Measurements from ENCODE around the gene CYLD. TPM values are rescaled to one million over a fixed set of nuclear protein-coding genes. Genes with fewer than 3 reads are reported as not detected.

Gene CYLD
- total and polyA plus RNA-seq, 4 donors = 15.3 to 90.5 (median 26.0) TPM

DNA sequence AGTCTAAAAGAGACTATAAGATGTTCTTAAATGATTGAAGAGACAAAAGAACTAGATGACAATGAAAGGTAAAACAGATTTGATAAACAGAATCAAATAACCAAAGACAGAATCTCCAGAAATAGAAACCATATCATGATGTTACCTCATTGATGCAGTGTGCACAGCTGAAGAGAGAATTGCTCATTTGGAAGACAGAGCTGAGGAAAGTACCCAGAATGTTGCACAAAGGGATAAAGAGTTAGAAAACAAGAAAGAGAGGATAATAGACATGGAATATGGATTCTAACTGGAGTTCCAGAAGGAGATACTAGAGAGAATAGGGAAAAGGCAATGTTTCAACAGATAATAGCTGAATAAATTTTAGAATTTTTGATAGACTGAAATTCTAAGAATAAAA, 47.9 kb downstream of the CYLD start:
- Histone ChIP-seq H3K4me1 (ENCODE audit: control insufficient read depth in 5 of 5, insufficient read depth in 5 of 5, low read length in 5 of 5) (no peaks in the 10 kb centered on the region), H3K27ac (ENCODE audit: low read depth in 1 of 2, low read length in 1 of 2) (no peak overlapping the region), H3K4me3 (no peak overlapping the region), H3K9ac (ENCODE audit: insufficient read depth in 1 of 2, low read length in 2 of 2) (no peak overlapping the region), H3K9me3 (ENCODE audit: control insufficient read depth in 4 of 4, insufficient read depth in 3 of 4, low read length in 3 of 4) (peaks cover 0 to 5% (median 0%) of the 10 kb centered on the region in 4 donors), H3K36me3 (ENCODE audit: control insufficient read depth in 4 of 4, insufficient read depth in 4 of 4, low read length in 4 of 4) (peaks cover 10 to 18% (median 13%) of the 10 kb centered on the region in 4 donors), H3K27me3 (ENCODE audit: control insufficient read depth in 3 of 3, insufficient read depth in 3 of 3, low read length in 2 of 3) (no peaks in the 10 kb centered on the region)
- DNase-seq = no peak
- TF ChIP-seq, protein P1, sequence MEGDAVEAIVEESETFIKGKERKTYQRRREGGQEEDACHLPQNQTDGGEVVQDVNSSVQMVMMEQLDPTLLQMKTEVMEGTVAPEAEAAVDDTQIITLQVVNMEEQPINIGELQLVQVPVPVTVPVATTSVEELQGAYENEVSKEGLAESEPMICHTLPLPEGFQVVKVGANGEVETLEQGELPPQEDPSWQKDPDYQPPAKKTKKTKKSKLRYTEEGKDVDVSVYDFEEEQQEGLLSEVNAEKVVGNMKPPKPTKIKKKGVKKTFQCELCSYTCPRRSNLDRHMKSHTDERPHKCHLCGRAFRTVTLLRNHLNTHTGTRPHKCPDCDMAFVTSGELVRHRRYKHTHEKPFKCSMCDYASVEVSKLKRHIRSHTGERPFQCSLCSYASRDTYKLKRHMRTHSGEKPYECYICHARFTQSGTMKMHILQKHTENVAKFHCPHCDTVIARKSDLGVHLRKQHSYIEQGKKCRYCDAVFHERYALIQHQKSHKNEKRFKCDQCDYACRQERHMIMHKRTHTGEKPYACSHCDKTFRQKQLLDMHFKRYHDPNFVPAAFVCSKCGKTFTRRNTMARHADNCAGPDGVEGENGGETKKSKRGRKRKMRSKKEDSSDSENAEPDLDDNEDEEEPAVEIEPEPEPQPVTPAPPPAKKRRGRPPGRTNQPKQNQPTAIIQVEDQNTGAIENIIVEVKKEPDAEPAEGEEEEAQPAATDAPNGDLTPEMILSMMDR (IDR thresholded peaks at IDR 0.05; ENCODE audit: control extremely low read depth, extremely low read depth) = no peak
- no peak for ATAC-seq (ENCODE audit: insufficient read depth, low FRiP score)

DNA sequence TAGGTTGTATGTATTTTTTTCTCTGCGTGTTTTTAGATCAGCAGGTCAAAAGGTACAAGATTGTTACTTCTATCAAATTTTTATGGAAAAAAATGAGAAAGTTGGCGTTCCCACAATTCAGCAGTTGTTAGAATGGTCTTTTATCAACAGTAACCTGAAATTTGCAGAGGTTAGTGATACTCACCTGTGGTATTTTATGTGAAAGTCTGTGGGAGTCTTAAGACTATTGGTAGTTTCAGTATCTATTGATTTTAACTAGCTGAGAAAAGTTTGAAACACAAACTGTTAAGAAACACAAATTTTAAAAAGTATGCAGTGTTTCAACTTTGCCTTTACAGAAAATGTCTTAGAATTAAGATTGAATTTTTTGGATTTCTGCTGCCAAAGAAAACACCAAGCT, 49.6 kb downstream of the CYLD start:
- H3K4me3 ChIP-seq = no peak overlapping the region
- H3K9me3 ChIP-seq (ENCODE audit: control insufficient read depth in 4 of 4, insufficient read depth in 3 of 4, low read length in 3 of 4) = peaks cover 0 to 5% (median 0%) of the 10 kb centered on the region in 4 donors
- 96 to 99% methylated on average over 2 of the region's 2 CpGs for WGBS, 2 donors
- no peaks in the 10 kb centered on the region for H3K4me1 ChIP-seq (ENCODE audit: control insufficient read depth in 5 of 5, insufficient read depth in 5 of 5, low read length in 5 of 5)
- ATAC-seq (ENCODE audit: insufficient read depth, low FRiP score) (no peak), DNase-seq (no peak)
- H3K27ac ChIP-seq (ENCODE audit: low read depth in 1 of 2, low read length in 1 of 2) = no peak overlapping the region
- H3K27me3 ChIP-seq (ENCODE audit: control insufficient read depth in 3 of 3, insufficient read depth in 3 of 3, low read length in 2 of 3) = no peaks in the 10 kb centered on the region
- H3K36me3 ChIP-seq (ENCODE audit: control insufficient read depth in 4 of 4, insufficient read depth in 4 of 4, low read length in 4 of 4) = peaks cover 10 to 22% (median 21%) of the 10 kb centered on the region in 4 donors
- no peak overlapping the region for H3K9ac ChIP-seq (ENCODE audit: insufficient read depth in 1 of 2, low read length in 2 of 2)
- TF ChIP-seq, protein P1 (IDR thresholded peaks at IDR 0.05; ENCODE audit: control extremely low read depth, extremely low read depth) = no peak

DNA sequence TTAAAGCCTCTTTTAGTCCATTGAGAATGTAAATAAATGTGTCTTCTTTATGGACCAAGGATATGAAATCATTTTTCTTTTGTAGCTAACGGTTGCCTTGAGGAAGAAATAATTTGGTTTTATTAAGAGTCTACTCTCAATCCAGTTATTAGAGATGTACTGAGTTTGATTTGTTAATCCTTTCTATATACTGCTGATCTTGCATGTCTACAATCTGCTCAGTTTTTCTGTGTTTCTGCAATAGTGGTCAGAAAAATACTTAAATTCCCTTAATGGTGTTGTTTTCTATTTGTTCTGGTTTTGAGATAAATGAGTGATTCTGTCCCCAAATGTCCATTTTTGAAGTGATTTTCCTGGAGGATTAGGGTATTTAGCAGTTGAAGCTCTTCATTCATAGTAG, 54.9 kb downstream of the CYLD start:
- TF ChIP-seq, protein P1 (IDR thresholded peaks at IDR 0.05; ENCODE audit: control extremely low read depth, extremely low read depth) = no peak
- 96 to 97% methylated on average over 1 of the region's 1 CpG for WGBS, 2 donors
- H3K9me3 ChIP-seq (ENCODE audit: control insufficient read depth in 4 of 4, insufficient read depth in 3 of 4, low read length in 3 of 4) = no peaks in the 10 kb centered on the region
- H3K4me1 ChIP-seq (ENCODE audit: control insufficient read depth in 5 of 5, insufficient read depth in 5 of 5, low read length in 5 of 5) = peaks cover 0 to 11% (median 0%) of the 10 kb centered on the region in 5 donors
- H3K4me3 ChIP-seq = no peak overlapping the region
- no peak for DNase-seq
- no peak overlapping the region for H3K9ac ChIP-seq (ENCODE audit: insufficient read depth in 1 of 2, low read length in 2 of 2)
- no peak for ATAC-seq (ENCODE audit: insufficient read depth, low FRiP score)
- H3K27ac ChIP-seq (ENCODE audit: low read depth in 1 of 2, low read length in 1 of 2) = no peak overlapping the region
- no peaks in the 10 kb centered on the region for H3K27me3 ChIP-seq (ENCODE audit: control insufficient read depth in 3 of 3, insufficient read depth in 3 of 3, low read length in 2 of 3)
- peaks cover 0 to 34% (median 21%) of the 10 kb centered on the region in 4 donors for H3K36me3 ChIP-seq (ENCODE audit: control insufficient read depth in 4 of 4, insufficient read depth in 4 of 4, low read length in 4 of 4)

DNA sequence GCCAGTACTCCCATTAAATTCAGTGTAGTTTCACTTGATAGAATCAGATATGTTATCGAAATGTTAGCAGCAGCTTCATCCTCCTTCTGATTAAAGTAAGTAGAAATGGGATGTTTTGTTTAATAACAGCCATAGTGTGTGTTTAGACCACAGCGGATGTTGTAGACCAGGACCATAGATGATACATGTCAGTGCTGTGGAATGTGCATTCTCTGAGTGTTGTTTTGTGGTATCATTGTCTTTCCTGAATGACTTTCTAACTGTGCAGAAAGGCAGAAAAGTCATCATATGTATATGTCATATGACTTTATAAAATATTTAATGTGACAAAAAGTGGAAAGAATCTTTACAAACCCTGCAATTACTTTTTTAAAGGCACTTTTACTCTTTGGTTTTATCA, 55.6 kb downstream of the CYLD start:
- Histone ChIP-seq H3K27ac (ENCODE audit: low read depth in 1 of 2, low read length in 1 of 2) (no peak overlapping the region), H3K9me3 (ENCODE audit: control insufficient read depth in 4 of 4, insufficient read depth in 3 of 4, low read length in 3 of 4) (no peaks in the 10 kb centered on the region), H3K4me3 (no peak overlapping the region), H3K9ac (ENCODE audit: insufficient read depth in 1 of 2, low read length in 2 of 2) (no peak overlapping the region), H3K4me1 (ENCODE audit: control insufficient read depth in 5 of 5, insufficient read depth in 5 of 5, low read length in 5 of 5) (peaks cover 0 to 17% (median 0%) of the 10 kb centered on the region in 5 donors), H3K27me3 (ENCODE audit: control insufficient read depth in 3 of 3, insufficient read depth in 3 of 3, low read length in 2 of 3) (no peaks in the 10 kb centered on the region), H3K36me3 (ENCODE audit: control insufficient read depth in 4 of 4, insufficient read depth in 4 of 4, low read length in 4 of 4) (peaks cover 0 to 31% (median 18%) of the 10 kb centered on the region in 4 donors)
- ATAC-seq (ENCODE audit: insufficient read depth, low FRiP score) = no peak
- 94 to 97% methylated on average over 2 of the region's 2 CpGs for WGBS, 2 donors
- no peak for DNase-seq
- TF ChIP-seq, protein P1 (IDR thresholded peaks at IDR 0.05; ENCODE audit: control extremely low read depth, extremely low read depth) = no peak

All from lung (tissue), 12 donors.